Stimulated activated CD8-positive, alpha-beta memory T cell treated with anti-CD3 and anti-CD28 coated beads, Interleukin-12 subunit alpha, Interleukin-12 subunit beta, amount 100 ng/mL, for 24 hours (primary cell): ENCODE results near the gene WSCD2.

ENCODE experiments used
- DNase-seq: peaks from one replicate; pipeline ENCODE4 v3.0.0-alpha.2; 2020; ENCODE audit errors: extremely low read depth

WSCD2 gene

GRCh38 chr12:108129017-108129812, at the start of gene WSCD2:
WSCD2 (plus strand) TSS chr12:108129288; CDS start chr12:108195833, 66,545 bp downstream.
- DNase-seq, result no peak

GRCh38 chr12:108079721-108080120, 49.4 kb upstream of the WSCD2 start:
- no peak for DNase-seq

DNA sequence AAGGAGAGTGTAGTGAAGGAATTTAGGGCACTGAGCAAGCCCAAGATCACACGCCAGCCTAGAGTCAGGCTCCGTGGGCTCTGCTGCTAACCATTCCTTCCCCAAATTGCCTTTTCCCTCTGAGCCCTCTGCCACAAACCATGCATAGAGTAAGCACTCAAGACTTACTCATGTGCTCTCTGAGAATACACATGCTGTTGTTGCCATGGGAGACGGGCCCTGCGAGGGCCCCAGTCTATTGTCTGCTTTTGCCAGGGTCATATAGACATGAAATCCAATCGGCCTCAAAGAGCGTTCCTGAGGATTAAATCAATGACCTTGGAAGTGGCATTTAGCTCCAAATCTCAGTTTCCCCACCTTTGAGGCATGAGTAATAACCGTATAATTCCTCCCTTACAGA, 48.7 kb upstream of the WSCD2 start:
- no peak for DNase-seq

- no peak for DNase-seq
These were observed 46.6 kb upstream of the WSCD2 start for GRCh38 chr12:108082485-108082884.

GRCh38 chr12:108087900-108088299, 41.2 kb upstream of the WSCD2 start:
- no peak for DNase-seq

DNA sequence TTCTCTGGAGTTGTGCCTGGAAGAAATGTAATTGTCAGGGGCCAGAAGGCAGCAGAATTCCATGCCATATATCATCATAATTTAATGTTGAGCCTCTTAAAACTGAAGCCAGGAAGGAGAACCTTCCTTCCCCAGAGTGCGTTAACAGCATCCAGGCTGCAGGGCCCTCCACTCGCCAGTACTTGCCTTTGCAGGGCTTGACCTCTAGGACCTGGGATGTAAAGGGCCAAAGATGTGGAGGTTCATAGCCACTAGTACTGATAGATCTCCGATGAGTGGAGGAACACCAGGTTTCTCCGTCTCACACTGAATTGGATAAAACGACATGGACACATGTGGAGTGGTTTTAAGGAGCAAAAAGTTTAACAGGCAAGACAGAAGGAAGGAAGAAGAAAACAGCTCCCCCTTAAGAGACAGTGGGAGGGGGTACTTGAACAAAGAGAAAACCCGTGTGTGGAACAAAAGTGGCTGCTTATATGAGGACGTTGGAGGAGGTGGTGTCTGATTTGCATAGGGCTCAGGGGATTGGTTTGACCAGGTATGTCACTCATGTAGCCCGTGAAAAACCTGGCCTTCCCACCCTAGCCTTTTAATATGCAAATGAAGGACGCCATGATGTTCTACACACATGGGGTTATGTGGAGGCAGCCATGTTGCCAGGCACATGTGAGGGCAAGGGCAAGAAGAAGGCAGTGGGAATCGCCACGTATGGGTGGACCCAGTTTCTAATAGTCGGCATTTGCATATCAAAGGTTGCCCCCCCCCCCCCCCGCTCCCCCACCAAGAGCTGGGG, 38.8 kb upstream of the WSCD2 start:
- DNase-seq, result no peak

DNA sequence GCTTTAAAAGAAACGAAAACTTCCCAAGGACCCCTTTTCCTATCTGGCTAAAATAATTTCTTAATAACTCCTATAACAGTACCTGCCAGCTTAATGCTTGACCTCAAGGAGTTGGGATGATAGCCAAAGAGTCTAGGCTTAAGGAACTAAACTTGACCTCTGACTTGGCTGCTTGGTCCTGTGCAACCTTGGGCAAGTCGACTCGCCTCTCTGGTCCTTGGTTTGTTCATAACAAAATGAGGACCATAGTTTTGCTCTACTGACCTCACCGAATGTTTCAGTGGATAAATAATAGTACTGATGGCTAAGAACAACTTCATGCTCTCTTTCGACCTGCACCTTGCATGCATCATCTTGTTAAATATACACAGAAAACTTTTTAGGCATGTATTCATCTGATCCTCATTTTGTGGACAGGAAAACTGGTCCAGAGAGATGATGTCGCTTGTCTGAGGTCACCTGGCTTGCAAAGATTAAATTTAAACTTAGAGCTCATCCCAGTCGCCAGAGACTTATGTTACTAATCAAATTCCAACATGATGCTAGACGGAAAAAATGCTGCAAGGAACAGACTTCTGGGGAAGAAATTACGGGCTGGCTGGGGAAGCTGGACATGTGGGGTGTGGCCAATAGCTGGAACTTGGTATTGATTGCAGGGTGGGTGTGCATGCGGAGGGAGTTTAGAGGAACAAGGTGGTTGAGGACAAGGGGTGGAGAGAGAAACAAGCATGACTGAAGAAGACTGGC, 38.0 kb upstream of the WSCD2 start:
- DNase-seq, result no peak

DNA sequence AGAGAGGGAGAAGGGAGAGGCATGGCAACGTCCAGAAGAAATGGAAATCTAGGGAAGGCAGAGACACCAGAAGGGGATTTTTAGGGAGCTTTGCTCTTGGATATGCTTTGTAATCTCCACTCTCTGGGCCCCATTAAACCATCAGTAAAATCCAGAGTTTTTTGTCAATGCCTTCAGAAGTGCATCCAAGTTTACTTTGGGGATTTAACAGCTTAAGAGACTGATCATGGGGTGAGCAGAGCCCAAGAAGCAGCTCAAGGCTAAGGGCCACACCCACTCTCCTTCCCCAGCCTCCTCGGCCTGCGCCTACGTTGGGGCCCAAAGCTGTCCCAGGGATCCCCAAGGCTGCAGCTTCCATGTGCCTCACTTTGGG, 37.4 kb upstream of the WSCD2 start:
- DNase-seq, result no peak

DNA sequence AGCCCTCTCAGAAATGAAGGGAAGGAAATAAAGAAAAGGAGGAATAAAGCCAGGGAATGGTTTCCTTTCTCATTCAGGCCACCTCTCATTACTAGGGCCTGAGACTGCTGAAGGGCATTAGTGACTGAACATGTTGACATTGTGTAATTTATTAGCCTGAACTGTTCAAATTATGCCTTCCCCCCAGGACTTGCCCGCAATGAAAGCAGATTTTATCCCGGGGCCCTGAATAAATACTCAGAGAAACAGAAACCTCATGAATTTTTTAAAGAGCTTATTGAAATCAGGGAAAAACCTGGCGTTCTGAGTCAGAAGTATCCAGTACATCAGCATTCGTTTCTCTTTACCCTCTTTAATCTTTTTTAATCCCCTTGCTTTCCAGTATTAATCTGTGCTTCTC, 35.9 kb upstream of the WSCD2 start:
- no peak for DNase-seq

- no peak for DNase-seq
These were observed 34.9 kb upstream of the WSCD2 start for GRCh38 chr12:108094056-108094649.

DNA sequence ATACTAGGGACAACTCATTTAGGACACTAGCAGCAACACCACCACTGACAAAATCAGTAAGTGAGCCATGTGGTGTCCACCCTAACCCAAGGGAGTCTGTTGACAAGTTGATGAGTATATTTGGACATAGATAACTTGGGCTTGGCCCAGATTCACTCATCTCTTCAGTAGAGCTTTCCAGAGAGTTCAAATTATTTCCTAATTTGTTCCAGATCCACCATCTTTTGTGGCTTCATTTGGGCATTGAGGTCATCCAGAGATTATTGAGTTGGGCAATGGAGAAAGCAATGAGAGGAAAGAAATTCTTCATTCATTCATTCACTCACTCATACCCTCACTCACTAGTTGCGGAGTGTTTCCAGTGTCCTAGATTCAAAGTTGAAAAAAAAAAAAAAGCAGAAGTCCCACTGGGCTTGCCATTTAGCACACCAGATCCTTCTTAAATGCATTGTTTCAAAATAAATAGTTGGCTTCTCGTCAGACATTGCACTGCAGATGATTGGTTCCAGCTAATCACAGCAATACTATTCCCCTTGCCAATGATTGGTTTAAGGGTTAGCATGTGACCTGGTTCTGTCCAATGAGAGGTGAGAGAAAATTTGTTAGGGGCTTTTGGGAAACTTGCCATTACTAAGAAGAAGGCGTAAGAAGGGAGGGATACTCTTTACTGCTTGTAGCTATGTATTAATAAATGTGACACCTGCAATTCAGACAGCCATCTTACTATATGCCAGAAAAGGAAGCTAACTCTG, 31.8 kb upstream of the WSCD2 start:
- no peak for DNase-seq

GRCh38 chr12:108098374-108098773, 30.7 kb upstream of the WSCD2 start:
- DNase-seq, result no peak

GRCh38 chr12:108099073-108099472, 30.0 kb upstream of the WSCD2 start:
- no peak for DNase-seq

DNA sequence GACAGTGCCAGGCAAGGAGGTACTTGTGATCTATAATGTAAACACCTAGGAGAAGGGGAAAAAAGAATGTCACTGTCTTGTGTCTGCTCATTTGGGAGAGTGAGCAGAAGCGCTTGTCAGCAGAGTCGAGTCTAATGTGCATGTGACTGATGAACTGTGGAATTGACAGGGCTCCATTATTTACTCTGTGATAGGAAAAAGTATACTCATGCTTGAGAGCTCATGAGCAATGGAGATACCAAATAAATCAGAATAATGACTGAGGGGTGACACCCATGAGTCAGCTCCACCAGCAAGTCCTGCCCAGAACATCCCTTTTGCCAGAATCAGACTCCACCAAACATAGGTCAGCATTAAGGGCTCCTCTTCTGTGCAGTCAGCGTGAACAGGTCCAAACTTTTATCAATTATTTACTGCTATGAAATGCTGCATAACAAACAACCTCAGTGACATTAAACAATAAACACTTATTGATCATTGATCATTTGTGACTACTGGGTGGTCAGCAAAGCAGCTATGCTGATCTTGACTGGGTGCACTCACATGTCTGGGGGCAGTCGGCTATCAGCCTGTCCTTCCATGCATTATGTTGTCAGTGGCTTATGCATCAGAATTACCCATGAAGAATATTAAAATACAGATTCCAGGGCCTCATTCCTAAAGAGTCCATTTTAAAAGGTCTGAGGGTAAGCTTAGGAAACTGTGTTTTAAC, 29.2 kb upstream of the WSCD2 start:
- no peak for DNase-seq

DNA sequence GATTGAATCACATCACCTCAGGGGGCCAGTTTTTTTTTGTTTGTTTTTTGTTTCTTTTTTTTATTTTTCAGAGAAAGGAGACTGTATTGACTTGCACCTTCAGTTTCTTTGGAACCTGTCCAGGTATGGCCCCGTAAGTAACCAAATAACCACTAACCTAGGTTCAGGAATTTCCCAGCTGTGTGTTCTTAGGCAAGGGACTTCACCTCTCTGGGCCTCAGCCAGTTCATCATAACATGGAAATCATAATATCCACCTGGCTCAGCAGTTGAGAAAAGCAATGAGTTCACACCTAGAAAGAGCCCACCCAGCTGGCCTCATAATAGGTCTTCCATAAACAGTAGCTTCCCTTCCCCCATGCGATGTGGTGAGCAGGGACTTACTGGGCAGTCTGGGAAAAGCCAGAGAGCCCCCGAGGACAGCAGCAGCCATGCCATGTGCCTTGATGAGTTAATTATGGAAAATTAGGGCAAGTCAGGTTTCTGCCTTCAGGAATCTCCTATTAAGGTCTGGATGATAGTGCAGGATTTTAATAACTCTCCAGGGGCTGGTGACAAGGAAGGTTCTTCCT, 27.4 kb upstream of the WSCD2 start:
- DNase-seq, result no peak

DNA sequence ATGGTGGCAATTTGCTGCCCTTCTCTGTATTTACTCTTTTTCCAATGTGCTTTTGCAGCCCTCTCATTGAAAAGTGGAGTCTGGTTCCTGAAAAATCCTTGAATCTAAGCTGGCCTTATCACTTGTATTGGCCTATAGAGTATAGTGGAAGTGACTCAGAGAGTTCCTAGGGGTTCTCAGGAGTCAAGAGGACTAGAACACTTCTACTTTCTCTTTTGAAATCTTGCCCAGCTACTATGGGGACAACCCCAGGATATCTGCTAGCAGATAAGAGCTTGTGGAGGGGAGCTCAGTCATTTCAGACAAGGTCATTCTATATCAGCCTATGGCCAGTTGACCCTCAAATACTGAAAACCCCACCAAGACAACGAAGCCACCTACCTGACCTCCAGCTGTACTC, 26.7 kb upstream of the WSCD2 start:
- no peak for DNase-seq

GRCh38 chr12:108103087-108103486, 26.0 kb upstream of the WSCD2 start:
- no peak for DNase-seq

- no peak for DNase-seq
These were observed 25.6 kb upstream of the WSCD2 start for GRCh38 chr12:108103517-108103916.

DNA sequence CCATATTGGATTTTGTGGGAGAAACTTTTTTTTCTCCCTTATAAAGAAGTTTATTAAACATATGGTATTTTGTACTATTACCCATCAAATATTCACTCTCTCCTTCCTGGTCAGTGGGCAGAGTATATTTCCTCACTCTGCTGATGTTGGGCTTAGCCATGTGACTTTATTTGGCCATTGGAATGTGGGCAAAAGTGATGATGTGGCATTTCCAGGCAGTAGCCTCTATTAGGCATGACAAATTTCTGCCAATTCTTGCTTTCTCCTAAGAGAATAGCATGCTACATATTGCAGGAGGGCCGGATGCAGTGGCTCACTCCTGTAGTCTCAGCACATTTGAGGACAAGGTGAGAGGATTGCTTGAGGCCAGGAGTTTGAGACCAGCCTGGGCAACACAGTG, 24.4 kb upstream of the WSCD2 start:
- DNase-seq, result no peak

DNA sequence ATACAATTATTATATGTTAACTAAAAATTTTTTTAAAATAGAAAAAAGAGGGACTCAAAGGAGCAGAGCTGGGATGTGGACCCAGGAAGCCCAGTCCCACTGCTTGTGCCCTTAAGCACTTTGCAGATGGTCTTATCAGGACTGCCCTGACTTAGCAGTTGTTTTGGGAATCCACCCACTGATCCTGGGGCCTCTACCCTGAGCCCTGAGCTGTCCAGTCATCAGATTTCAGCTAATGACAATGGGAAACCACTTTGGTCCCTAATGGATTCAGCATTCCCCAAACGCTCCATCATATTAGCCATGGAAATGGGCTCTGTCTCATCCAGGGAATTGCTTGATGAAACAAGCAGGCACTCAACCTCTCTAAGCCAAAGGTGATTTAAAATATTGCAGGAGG, 22.5 kb upstream of the WSCD2 start:
- DNase-seq, result no peak
